HEK293 (cell line): Measurements from ENCODE around the gene PRR3.

Experiments used
- SP2 ChIP-seq: fragments of 450-650 bp; formaldehyde crosslinking; IDR thresholded peaks from 2 replicates; pipeline ENCODE4 v1.5.1; 2016; ENCODE audit warnings: missing biosample characterization, missing genetic modification characterization
- ZNF623 ChIP-seq: fragments of 450-650 bp; formaldehyde crosslinking; IDR thresholded peaks from 2 replicates; pipeline ENCODE4 v1.5.1; 2016; ENCODE audit warnings: missing biosample characterization, missing genetic modification characterization
- ZNF626 ChIP-seq: fragments of 450-650 bp; sonication (Bioruptor Pico); formaldehyde crosslinking; IDR thresholded peaks from 2 replicates; pipeline ENCODE4 v1.5.1; 2018; ENCODE audit warnings: missing biosample characterization, missing genetic modification characterization, inconsistent platforms
- TF ChIP-seq, protein P1 (sequence below): fragments of 450-650 bp; formaldehyde crosslinking; IDR thresholded peaks from 2 replicates; pipeline ENCODE4 v1.5.1; 2016; ENCODE audit warnings: missing biosample characterization, missing genetic modification characterization
- TF ChIP-seq, protein P2 (sequence below): fragments of 450-650 bp; formaldehyde crosslinking; IDR thresholded peaks from 2 replicates; pipeline ENCODE4 v1.5.1; 2016; ENCODE audit warnings: missing biosample characterization, missing genetic modification characterization

DNA sequence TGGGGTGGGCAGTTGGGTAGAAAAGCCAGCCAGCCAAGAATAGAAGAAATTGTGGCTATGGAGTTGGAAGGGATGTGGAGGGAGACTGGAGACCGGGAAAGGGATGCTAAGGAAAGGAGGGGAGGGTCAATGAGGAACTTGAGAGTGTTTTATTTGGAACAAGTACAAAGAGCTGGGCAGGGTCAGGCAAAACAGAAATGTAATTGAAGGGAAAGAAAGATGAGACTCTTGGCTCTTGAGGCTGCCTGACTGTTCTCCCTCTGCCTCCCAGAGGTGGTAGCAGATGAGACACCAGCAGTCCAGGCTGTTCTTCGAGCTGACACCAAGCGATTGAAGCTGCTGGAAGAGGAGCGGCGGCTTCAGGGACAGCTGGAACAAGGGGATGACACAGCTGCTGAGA lies 26.8 kb downstream of the PRR3 start:
- TF ChIP-seq, protein P1, sequence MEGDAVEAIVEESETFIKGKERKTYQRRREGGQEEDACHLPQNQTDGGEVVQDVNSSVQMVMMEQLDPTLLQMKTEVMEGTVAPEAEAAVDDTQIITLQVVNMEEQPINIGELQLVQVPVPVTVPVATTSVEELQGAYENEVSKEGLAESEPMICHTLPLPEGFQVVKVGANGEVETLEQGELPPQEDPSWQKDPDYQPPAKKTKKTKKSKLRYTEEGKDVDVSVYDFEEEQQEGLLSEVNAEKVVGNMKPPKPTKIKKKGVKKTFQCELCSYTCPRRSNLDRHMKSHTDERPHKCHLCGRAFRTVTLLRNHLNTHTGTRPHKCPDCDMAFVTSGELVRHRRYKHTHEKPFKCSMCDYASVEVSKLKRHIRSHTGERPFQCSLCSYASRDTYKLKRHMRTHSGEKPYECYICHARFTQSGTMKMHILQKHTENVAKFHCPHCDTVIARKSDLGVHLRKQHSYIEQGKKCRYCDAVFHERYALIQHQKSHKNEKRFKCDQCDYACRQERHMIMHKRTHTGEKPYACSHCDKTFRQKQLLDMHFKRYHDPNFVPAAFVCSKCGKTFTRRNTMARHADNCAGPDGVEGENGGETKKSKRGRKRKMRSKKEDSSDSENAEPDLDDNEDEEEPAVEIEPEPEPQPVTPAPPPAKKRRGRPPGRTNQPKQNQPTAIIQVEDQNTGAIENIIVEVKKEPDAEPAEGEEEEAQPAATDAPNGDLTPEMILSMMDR (tag by site-specific recombination), result no peak
- TF ChIP-seq SP2 (tag by site-specific recombination) (no peak), ZNF626 (tag by site-specific recombination) (no peak), ZNF623 (tag by site-specific recombination) (no peak)
- TF ChIP-seq, protein P2, sequence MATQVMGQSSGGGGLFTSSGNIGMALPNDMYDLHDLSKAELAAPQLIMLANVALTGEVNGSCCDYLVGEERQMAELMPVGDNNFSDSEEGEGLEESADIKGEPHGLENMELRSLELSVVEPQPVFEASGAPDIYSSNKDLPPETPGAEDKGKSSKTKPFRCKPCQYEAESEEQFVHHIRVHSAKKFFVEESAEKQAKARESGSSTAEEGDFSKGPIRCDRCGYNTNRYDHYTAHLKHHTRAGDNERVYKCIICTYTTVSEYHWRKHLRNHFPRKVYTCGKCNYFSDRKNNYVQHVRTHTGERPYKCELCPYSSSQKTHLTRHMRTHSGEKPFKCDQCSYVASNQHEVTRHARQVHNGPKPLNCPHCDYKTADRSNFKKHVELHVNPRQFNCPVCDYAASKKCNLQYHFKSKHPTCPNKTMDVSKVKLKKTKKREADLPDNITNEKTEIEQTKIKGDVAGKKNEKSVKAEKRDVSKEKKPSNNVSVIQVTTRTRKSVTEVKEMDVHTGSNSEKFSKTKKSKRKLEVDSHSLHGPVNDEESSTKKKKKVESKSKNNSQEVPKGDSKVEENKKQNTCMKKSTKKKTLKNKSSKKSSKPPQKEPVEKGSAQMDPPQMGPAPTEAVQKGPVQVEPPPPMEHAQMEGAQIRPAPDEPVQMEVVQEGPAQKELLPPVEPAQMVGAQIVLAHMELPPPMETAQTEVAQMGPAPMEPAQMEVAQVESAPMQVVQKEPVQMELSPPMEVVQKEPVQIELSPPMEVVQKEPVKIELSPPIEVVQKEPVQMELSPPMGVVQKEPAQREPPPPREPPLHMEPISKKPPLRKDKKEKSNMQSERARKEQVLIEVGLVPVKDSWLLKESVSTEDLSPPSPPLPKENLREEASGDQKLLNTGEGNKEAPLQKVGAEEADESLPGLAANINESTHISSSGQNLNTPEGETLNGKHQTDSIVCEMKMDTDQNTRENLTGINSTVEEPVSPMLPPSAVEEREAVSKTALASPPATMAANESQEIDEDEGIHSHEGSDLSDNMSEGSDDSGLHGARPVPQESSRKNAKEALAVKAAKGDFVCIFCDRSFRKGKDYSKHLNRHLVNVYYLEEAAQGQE (tag by site-specific recombination), result no peak
